GM06990 (cell line): ENCODE data around the gene APPL2.

Experiments used
- DNase-seq: peaks from one replicate; pipeline ENCODE4 v3.0.0-alpha.2; 2011; ENCODE audit not compliant: insufficient read length; ENCODE audit errors: extremely low read depth
- H3K27me3 ChIP-seq: replicated peaks from 2 replicates; pipeline ENCODE4 v1.6.0; 2011; ENCODE audit warnings: low read length; ENCODE audit not compliant: control insufficient read depth, insufficient read depth
- H3K36me3 ChIP-seq: 2 replicates; pipeline ENCODE4 v1.5.1; 2011; ENCODE audit warnings: low read length; ENCODE audit not compliant: control insufficient read depth, insufficient read depth
- H3K4me3 ChIP-seq: replicated peaks from 2 replicates; pipeline ENCODE4 v1.5.1; 2011; ENCODE audit warnings: low read depth, mild to moderate bottlenecking, control low read depth, low read length
- TF ChIP-seq, protein P1 (sequence below): IDR thresholded peaks from 2 replicates; pipeline ENCODE4 v1.5.1; 2011; ENCODE audit warnings: low read length, control low read depth, mild to moderate bottlenecking, inconsistent platforms; ENCODE audit not compliant: insufficient read depth, poor library complexity, severe bottlenecking

The APPL2 gene, protein sequence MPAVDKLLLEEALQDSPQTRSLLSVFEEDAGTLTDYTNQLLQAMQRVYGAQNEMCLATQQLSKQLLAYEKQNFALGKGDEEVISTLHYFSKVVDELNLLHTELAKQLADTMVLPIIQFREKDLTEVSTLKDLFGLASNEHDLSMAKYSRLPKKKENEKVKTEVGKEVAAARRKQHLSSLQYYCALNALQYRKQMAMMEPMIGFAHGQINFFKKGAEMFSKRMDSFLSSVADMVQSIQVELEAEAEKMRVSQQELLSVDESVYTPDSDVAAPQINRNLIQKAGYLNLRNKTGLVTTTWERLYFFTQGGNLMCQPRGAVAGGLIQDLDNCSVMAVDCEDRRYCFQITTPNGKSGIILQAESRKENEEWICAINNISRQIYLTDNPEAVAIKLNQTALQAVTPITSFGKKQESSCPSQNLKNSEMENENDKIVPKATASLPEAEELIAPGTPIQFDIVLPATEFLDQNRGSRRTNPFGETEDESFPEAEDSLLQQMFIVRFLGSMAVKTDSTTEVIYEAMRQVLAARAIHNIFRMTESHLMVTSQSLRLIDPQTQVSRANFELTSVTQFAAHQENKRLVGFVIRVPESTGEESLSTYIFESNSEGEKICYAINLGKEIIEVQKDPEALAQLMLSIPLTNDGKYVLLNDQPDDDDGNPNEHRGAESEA

DNA sequence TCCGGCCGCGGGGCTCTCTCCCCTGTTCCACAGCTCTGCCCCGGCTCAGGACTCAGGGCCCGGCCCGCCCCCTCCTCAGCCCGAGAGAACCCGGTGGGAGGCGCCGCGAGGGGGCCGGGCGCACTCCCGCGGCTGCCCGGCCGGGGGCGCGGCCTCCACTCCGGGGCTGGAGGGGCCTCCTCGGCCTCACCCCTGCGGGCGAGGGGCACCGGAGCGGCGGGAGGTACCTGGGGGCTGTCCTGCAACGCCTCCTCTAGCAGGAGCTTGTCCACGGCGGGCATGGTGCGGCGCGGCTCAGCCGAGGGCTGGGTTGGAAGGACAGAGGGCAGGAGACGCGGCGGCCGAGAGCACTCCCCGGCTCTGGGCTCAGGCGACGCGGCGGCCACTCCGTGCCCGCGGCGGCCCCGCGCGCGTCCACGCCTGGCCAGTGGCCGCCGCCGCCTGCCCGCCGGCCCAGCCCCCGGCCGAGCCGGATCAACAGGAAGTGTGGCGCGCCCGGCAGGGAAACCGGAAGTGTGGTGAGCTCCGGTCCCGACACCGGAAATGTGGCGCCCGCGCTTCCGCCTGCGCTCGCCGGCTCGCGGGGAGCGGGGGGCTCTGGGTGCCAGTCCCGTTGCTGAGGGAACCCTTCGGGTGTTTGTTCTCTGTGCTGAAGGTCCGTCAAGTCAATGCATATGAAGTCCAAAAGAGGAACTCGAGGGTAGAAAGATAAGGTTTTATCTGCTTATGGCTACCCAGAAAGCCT lies at the start of gene APPL2:
Gene APPL2 (minus strand): TSS at position 443 of the 745 bp plus-strand sequence. CDS start 162 bp downstream, at position 281.
- no peaks in the 10 kb centered on the region for H3K27me3 ChIP-seq
- peak within 1 kb of the TSS; percentile 88 for H3K4me3 ChIP-seq
- TF ChIP-seq, protein P1, sequence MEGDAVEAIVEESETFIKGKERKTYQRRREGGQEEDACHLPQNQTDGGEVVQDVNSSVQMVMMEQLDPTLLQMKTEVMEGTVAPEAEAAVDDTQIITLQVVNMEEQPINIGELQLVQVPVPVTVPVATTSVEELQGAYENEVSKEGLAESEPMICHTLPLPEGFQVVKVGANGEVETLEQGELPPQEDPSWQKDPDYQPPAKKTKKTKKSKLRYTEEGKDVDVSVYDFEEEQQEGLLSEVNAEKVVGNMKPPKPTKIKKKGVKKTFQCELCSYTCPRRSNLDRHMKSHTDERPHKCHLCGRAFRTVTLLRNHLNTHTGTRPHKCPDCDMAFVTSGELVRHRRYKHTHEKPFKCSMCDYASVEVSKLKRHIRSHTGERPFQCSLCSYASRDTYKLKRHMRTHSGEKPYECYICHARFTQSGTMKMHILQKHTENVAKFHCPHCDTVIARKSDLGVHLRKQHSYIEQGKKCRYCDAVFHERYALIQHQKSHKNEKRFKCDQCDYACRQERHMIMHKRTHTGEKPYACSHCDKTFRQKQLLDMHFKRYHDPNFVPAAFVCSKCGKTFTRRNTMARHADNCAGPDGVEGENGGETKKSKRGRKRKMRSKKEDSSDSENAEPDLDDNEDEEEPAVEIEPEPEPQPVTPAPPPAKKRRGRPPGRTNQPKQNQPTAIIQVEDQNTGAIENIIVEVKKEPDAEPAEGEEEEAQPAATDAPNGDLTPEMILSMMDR, result no peak
- H3K36me3 ChIP-seq, result peaks cover 2% of the 10 kb centered on the region
- peak; percentile 86 for DNase-seq

DNA sequence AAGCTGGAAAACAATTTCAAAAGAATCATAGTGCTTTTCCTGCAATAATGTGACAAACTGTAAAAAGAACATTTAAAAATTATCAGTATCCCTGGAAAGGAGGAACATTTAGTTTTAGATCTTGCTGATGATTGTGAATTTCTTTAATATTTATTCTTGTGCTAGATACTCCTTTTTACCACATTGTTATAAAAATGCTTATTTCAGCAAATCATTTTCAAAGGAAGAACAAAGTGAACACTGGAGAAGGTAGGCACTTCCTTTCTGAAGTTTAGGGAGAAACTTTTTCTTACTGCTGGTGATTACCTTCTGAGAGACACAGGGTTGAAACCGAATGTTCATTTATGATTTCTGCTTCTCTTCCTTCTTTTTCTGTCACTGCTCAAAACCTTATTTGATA lies 49.4 kb upstream of the APPL2 start:
- Histone ChIP-seq H3K36me3 (no peaks in the 10 kb centered on the region), H3K27me3 (no peaks in the 10 kb centered on the region), H3K4me3 (no peak overlapping the region)
- no peak for DNase-seq
- TF ChIP-seq, protein P1, result no peak

DNA sequence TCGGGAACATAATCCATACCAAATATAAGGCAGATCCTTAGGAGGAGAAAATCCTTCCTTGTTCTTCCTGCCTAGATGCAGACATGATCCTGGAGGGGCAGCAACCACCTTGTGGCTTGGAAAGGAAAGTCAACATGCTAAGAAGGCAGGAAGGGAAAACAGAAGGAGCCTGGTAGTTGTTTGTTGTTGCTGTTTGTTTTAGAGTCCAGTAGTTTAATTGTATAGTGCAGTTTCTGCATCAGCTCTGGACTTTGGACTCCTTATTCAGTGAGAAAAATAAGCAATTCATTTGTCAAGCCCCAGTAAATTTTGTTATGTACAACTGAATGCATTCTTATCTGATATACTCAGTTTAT lies 45.7 kb upstream of the APPL2 start:
- no peaks in the 10 kb centered on the region for H3K36me3 ChIP-seq
- no peaks in the 10 kb centered on the region for H3K27me3 ChIP-seq
- TF ChIP-seq, protein P1, result no peak
- H3K4me3 ChIP-seq, result no peak overlapping the region
- no peak for DNase-seq

DNA sequence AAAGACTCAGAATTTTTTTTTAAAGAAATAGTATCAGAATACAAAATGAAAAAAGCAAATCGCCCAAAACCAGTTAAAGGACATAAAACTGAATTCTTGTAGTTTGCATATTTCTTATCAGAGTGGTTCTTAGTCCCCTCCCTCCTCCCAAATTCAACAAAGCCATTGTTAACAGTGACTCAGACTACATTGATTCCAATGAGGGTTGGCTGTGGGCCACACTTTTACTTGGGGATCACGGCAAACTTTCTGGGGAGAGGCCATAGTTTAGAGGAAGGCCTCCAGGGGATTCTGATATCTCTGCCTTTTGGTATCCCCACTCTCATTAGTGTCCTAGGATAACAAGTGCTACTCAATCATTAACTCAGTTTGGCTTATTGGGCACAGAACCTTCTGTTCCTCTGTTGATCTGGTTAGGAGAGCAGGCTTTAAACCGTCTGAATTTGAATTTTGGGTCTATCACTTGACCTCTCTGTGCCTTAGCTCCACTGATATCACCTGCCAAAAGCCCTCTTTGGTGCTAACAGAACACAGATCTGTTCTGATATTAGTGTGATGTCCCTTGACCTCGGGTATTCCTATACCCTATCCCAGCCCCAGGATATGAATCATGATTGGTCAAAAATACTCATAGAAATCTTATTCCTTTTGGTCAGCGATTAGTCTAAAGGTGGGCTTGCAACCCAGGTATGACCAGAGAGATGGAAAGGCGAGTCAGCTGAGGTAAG lies 45.2 kb upstream of the APPL2 start:
- no peak for DNase-seq
- Histone ChIP-seq H3K36me3 (no peaks in the 10 kb centered on the region), H3K4me3 (no peak overlapping the region), H3K27me3 (no peaks in the 10 kb centered on the region)
- TF ChIP-seq, protein P1, result no peak

DNA sequence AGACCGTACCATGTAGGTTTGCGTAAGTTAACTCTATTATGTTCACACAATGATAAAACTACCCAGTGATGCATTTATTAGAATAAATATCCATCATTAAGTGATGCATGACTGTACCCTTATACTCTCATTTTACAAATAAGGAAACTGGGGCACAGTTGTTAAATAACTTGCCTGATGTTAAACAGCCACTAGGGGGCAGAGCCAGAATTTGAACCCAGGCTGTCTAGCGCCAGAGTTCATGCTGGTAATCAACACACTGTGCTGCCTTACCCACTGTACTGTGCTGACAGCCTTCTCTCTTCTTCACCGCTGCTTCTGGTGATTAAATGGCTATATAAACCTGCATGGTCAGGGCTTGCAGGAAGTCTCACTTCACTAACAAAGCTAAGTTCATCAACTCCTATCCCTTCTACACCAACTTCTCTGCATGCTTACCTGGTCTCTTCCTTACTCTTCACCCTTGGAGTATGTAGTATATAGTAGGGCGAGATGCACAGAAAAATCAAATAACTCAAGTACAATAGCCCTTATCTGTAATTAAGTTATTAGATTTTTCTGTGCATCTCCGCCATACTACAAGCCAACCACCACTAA lies 43.6 kb upstream of the APPL2 start:
- Histone ChIP-seq H3K27me3 (no peaks in the 10 kb centered on the region), H3K4me3 (no peak overlapping the region), H3K36me3 (no peaks in the 10 kb centered on the region)
- DNase-seq, result peak; percentile 6
- TF ChIP-seq, protein P1, result peak; percentile 72
